Mucosa of descending colon (tissue), 3 donors: ENCODE results near the gene TMEM244. TPM values are rescaled to one million over a fixed set of nuclear protein-coding genes. Genes with fewer than 3 reads are reported as not detected.
"Not testable (repeated sequence)": the region's sequence is repeated elsewhere in the genome, so short reads cannot be mapped to it uniquely, and the experiment has no call there.

Experiments
- ATAC-seq: fragments of 200-7000 bp; cut with Tn5 transposase; one replicate; pipeline ENCODE4 v1.9.1; 2020; ENCODE audit warnings: mild to moderate bottlenecking, moderate library complexity
- DNase-seq, 3 donors: peaks; one replicate each; pipeline ENCODE4 v3.0.0-alpha.2; 2020
- H3K36me3 ChIP-seq: fragments of 200-600 bp; one replicate; pipeline ENCODE4 v1.8.0; 2021; ENCODE audit warnings: low read depth, mild to moderate bottlenecking
- H3K4me1 ChIP-seq: fragments of 200-600 bp; one replicate; pipeline ENCODE4 v1.8.0; 2021; ENCODE audit warnings: low read depth, mild to moderate bottlenecking
- H3K4me3 ChIP-seq: fragments of 200-600 bp; one replicate; pipeline ENCODE4 v1.8.0; 2021; ENCODE audit warnings: mild to moderate bottlenecking
- H3K9me3 ChIP-seq: fragments of 200-600 bp; one replicate; pipeline ENCODE4 v1.8.0; 2021; ENCODE audit warnings: mild to moderate bottlenecking
- intact Hi-C, 2 donors: fragments of 100-400 bp; cut with DNase I in 1 of 2; cut with micrococcal nuclease in 1 of 2; formaldehyde crosslinking; loops; one replicate each; pipeline versions ENCODE4 v1.11.0 to v1.11.1; 2022; cut with DNase I, micrococcal nuclease
- total RNA-seq, 3 donors: library from RNA; stranded (reverse); fragmentation: NEBNext Ultra II Directional in 2 of 3; extraction: Animal tissue kit (Norgen Biotek cat#: 25700) in 2 of 3; gene quantifications; one replicate each; pipeline versions ENCODE4 v1.2.1 to v1.2.4, GENCODE V29; 2021 to 2023
- TF ChIP-seq, protein P1 (sequence below): fragments of 200-600 bp; IDR thresholded peaks from one replicate; pipeline ENCODE4 v1.8.0; 2022; ENCODE audit warnings: antibody characterized with exemption, mild to moderate bottlenecking
- donor health status: DM: no; HTN: no; CAD: no; lungs with moderate emphysema.
- donor health status: DM: no; HTN: no; CAD: no.
- donor health status: DM: no; HTN: yes; CAD: no.

TMEM244 gene
- total RNA-seq, 3 donors from 2014 or later: not detected

GRCh38 chr6:129832299-129832698, 28.8 kb downstream of the TMEM244 start:
- intact Hi-C loops: no loop called here
- DNase-seq: no peak
- no peak for ATAC-seq
- TF ChIP-seq, protein P1, sequence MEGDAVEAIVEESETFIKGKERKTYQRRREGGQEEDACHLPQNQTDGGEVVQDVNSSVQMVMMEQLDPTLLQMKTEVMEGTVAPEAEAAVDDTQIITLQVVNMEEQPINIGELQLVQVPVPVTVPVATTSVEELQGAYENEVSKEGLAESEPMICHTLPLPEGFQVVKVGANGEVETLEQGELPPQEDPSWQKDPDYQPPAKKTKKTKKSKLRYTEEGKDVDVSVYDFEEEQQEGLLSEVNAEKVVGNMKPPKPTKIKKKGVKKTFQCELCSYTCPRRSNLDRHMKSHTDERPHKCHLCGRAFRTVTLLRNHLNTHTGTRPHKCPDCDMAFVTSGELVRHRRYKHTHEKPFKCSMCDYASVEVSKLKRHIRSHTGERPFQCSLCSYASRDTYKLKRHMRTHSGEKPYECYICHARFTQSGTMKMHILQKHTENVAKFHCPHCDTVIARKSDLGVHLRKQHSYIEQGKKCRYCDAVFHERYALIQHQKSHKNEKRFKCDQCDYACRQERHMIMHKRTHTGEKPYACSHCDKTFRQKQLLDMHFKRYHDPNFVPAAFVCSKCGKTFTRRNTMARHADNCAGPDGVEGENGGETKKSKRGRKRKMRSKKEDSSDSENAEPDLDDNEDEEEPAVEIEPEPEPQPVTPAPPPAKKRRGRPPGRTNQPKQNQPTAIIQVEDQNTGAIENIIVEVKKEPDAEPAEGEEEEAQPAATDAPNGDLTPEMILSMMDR: no peak
- Histone ChIP-seq H3K36me3 (no peaks in the 10 kb centered on the region), H3K4me1 (no peaks in the 10 kb centered on the region), H3K9me3 (no peaks in the 10 kb centered on the region), H3K4me3 (no peak overlapping the region)

GRCh38 chr6:129828229-129828628, 32.9 kb downstream of the TMEM244 start:
- ATAC-seq: no peak
- Histone ChIP-seq H3K4me3 (no peak overlapping the region), H3K9me3 (no peaks in the 10 kb centered on the region), H3K36me3 (no peaks in the 10 kb centered on the region), H3K4me1 (no peaks in the 10 kb centered on the region)
- DNase-seq: no peak
- TF ChIP-seq, protein P1: no peak
- intact Hi-C loops: no loop called here

- Histone ChIP-seq H3K4me3 (no peak overlapping the region), H3K4me1 (no peaks in the 10 kb centered on the region), H3K9me3 (no peaks in the 10 kb centered on the region), H3K36me3 (no peaks in the 10 kb centered on the region)
- DNase-seq: no peak
- intact Hi-C loops: no loop called here
- TF ChIP-seq, protein P1: no peak
- ATAC-seq: no peak
These were observed 42.9 kb downstream of the TMEM244 start for GRCh38 chr6:129818251-129818650.

- DNase-seq (no peak), ATAC-seq (no peak)
- TF ChIP-seq, protein P1: no peak
- Histone ChIP-seq H3K9me3 (no peaks in the 10 kb centered on the region), H3K4me3 (no peak overlapping the region), H3K4me1 (no peaks in the 10 kb centered on the region), H3K36me3 (no peaks in the 10 kb centered on the region)
- intact Hi-C loops: no loop called here
These were observed 43.3 kb downstream of the TMEM244 start for GRCh38 chr6:129817821-129818220.

DNA sequence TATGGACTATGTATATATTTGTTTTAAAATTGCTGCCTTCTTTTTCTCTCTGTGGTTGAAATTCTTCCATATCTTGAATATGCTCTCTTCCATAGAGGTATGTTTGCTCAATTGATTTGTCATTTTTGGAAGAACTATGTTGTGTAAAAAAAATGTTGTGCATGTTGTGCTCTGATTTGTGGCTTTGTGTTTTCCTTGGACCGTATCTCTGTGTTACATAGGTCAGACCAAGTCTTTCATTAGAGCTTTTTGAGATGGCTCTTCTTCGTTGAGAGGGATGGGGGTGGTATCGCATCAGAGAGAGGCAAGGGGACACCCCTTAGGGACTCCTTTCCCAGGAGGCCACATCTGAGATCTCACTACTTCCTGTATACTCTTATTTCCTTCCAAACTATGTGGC, 43.8 kb downstream of the TMEM244 start:
- ATAC-seq: no peak
- intact Hi-C loops: no loop called here
- Histone ChIP-seq H3K4me1 (no peaks in the 10 kb centered on the region), H3K4me3 (no peak overlapping the region), H3K9me3 (no peaks in the 10 kb centered on the region), H3K36me3 (no peaks in the 10 kb centered on the region)
- TF ChIP-seq, protein P1: no peak
- DNase-seq: no peak

DNA sequence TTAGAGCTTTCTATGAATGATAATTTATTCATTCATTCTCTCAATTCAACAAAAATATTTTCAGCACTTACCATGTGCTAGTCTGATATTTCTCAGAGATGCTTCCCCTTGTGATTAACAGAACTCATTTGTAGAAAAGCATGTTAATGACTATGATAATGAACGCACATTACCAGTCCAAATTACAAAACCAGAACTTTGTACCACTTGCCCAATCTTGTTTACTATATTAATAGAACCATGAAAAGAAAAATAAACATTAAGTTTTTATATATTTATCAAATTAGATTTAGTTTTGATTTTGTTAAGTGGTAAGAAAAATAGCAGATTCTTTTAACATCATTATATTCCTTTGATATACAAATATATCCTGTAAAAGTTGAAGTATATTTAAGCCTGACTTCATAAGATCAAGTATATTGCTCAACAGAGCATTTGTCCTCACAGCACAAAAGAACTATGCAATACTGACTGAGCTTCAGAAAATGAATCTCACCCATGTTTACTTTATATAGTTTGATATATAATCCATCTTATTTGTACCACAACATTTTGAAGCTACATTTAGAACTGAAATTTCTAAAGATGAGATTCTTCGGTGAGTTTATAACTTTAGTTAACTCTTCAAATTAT, 48.9 kb downstream of the TMEM244 start:
- DNase-seq (no peak), ATAC-seq (no peak)
- Histone ChIP-seq H3K36me3 (no peaks in the 10 kb centered on the region), H3K4me1 (no peaks in the 10 kb centered on the region), H3K9me3 (no peaks in the 10 kb centered on the region), H3K4me3 (no peak overlapping the region)
- TF ChIP-seq, protein P1: no peak
- intact Hi-C loops: no loop called here

DNA sequence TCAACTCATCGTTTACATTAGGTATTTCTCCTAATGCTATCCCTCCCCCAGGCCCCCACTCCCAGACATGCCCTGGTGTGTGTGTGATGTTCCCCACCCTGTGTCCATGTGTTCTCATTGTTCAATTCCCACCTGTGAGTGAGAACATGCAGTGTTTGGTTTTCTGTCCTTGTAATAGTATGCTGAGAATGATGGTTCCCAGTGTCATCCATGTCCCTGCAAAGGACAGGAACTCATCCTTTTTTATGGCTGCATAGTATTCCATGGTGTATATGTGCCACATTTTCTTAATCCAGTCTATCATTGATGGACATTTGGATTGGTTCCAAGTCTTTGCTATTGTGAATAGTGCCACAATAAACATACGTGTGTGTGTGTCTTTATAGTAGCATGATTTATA, 54.0 kb downstream of the TMEM244 start:
- H3K9me3 ChIP-seq, H3K36me3 ChIP-seq, intact Hi-C loops, ATAC-seq, DNase-seq, H3K4me3 ChIP-seq, H3K4me1 ChIP-seq: not testable (repeated sequence)

GRCh38 chr6:129802920-129803319, 58.2 kb downstream of the TMEM244 start:
- H3K36me3 ChIP-seq, DNase-seq, H3K4me1 ChIP-seq, H3K9me3 ChIP-seq, ATAC-seq, intact Hi-C loops, H3K4me3 ChIP-seq: not testable (repeated sequence)
